Common myeloid progenitor, CD34-positive (primary cell): ENCODE data around the gene SLC25A1.

Experiments
- CTCF ChIA-PET: fragments of 350-600 bp; sonication (Branson Sonifier 250); formaldehyde crosslinking; loops from one replicate; lab custom pipeline; 2021; ENCODE audit warnings: antibody characterized with exemption; lab: Charles Lee
- POLR2A ChIA-PET: fragments of 350-600 bp; sonication (Branson Sonifier 250); formaldehyde crosslinking; loops from one replicate; lab custom pipeline; 2021; ENCODE audit warnings: antibody characterized with exemption; lab: Charles Lee
- DNase-seq, 3 donors: peaks; one replicate each; pipeline versions ENCODE4 v3.0.0 to v3.0.0-alpha.2; 2013
- H3K27ac ChIP-seq, 2 experiments: 1 replicate in 1 of 2; 2 replicates in 1 of 2; pipeline ENCODE4 v1.7.0; 2013; ENCODE audit warnings: inconsistent platforms in 2 of 2, low read length in 2 of 2, mild to moderate bottlenecking in 2 of 2, low read depth in 1 of 2, moderate library complexity in 1 of 2; ENCODE audit not compliant: severe bottlenecking in 2 of 2, insufficient read depth in 1 of 2, poor library complexity in 1 of 2
- H3K27me3 ChIP-seq, 5 experiments: replicated peaks in 2 of 5; 1 replicate in 3 of 5; 2 replicates in 2 of 5; pipeline versions ENCODE4 v1.6.1 to v1.7.0; 2013; ENCODE audit warnings: low read length in 4 of 5, mild to moderate bottlenecking in 2 of 5, moderate library complexity in 2 of 5, inconsistent platforms in 1 of 5; ENCODE audit not compliant: insufficient read depth in 5 of 5, control insufficient read depth in 4 of 5
- H3K36me3 ChIP-seq, 4 experiments: 1 replicate in 2 of 4; 2 replicates in 2 of 4; pipeline versions ENCODE4 v1.6.1 to v1.7.0; 2013; ENCODE audit warnings: low read length in 3 of 4, control low read depth in 1 of 4, mild to moderate bottlenecking in 1 of 4; ENCODE audit not compliant: control insufficient read depth in 4 of 4, insufficient read depth in 4 of 4
- H3K4me1 ChIP-seq, 4 experiments: 1 replicate in 3 of 4; 2 replicates in 1 of 4; pipeline versions ENCODE4 v1.6.1 to v1.7.1; 2013; ENCODE audit warnings: low read length in 3 of 4, mild to moderate bottlenecking in 3 of 4, control low read depth in 1 of 4, inconsistent platforms in 1 of 4, moderate library complexity in 1 of 4; ENCODE audit not compliant: control insufficient read depth in 4 of 4, insufficient read depth in 4 of 4; ENCODE audit errors: control extremely low read depth in 1 of 4
- H3K4me3 ChIP-seq, 7 experiments: 1 replicate in 4 of 7; 2 replicates in 3 of 7; pipeline versions ENCODE4 v1.5.1 to v1.7.0; 2013; ENCODE audit warnings: mild to moderate bottlenecking in 7 of 7, low read length in 6 of 7, moderate library complexity in 6 of 7, inconsistent platforms in 2 of 7, low read depth in 2 of 7, control low read depth in 1 of 7; ENCODE audit not compliant: insufficient read depth in 4 of 7, control insufficient read depth in 1 of 7; ENCODE audit errors: extremely low read depth in 1 of 7
- H3K9me3 ChIP-seq, 5 experiments: 1 replicate in 4 of 5; 2 replicates in 1 of 5; pipeline versions ENCODE4 v1.6.1 to v1.7.1; 2013; ENCODE audit warnings: low read length in 4 of 5, mild to moderate bottlenecking in 2 of 5, inconsistent platforms in 1 of 5, low read depth in 1 of 5, moderate library complexity in 1 of 5; ENCODE audit not compliant: control insufficient read depth in 4 of 5, insufficient read depth in 2 of 5; ENCODE audit errors: control extremely low read depth in 1 of 5
- WGBS: methylation state at CpG from one replicate; pipeline ENCODE4 v1.1.5; 2013; ENCODE audit not compliant: insufficient coverage; 5-methylcytosine and 5-hydroxymethylcytosine counted together

SLC25A1 gene

DNA sequence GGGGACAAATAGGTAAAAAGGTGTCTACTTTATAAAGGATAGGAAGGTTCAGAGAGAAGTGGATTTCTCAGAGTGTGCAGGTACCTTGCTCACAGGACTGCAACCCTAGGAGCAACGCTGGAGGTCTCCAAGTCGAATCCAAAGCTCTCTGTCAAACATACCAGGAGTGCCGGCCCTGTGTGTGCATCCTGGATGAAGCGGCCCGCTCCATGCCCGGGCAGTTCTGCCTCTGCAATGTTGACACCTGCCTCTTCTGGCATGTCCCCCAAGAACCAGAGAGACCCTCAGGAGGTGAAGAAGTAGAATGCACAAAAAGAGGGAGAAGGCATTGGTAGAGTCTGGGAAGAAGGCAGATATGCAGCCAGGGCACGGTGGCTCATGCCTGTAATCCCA, 50.5 kb downstream of the SLC25A1 start:
- no peak for DNase-seq
- Histone ChIP-seq H3K4me1 (peaks cover 0 to 2% (median 2%) of the 10 kb centered on the region in 4 experiments), H3K9me3 (no peaks in the 10 kb centered on the region), H3K27ac (no peak overlapping the region), H3K36me3 (peaks cover 4 to 13% (median 8%) of the 10 kb centered on the region in 4 experiments), H3K27me3 (peaks cover 0 to 2% (median 0%) of the 10 kb centered on the region in 5 experiments), H3K4me3 (no peak overlapping the region)
- ChIA-PET POLR2A (no interaction called here), CTCF (interaction anchor here (1.0 to 1.6 kb wide), 3 partner anchors 13 to 22 kb away, joined by 3 to 4 read pairs (median 3); no protein-coding TSS in a partner anchor)
- WGBS, result 100% methylated on average over 3 of the region's 7 CpGs

DNA sequence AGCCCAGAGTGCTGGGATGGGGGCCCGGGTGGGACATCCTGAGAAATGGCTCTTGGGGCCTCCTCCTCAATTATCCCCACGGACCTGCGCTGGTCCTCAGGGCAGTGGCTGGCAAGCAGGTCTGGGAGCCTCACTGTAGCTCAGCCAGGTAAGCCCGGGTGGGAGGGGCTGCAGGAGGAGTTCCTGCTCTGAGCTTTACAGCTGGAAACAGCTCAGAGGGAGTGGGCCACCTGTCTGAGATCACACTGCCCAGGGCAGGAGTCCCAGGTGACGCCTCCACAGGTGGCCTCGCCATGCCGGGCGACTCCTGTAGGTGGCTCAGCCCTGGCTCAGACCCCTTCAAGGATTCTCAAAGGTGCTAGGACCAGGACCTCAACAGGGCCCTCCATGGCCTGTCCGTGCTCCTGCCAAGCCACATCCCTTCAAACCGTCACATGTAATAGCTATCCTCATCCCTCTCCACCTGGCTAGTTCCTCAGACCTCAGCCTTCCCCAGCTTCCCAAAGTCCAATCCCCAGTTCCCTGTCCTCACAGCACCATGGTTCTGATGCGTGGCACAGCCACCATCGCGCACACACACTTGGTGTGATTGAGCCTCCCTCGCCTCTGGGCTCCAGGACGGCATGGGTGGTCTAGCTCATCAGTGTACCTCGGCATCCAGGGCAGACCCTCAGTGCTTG, 51.1 kb downstream of the SLC25A1 start:
- POLR2A ChIA-PET, result no interaction called here
- 96% methylated on average over 15 of the region's 16 CpGs for WGBS
- CTCF ChIA-PET, result interaction anchor here (1.0 to 1.6 kb wide), 3 partner anchors 12 to 22 kb away, joined by 3 to 4 read pairs (median 3); no protein-coding TSS in a partner anchor

DNA sequence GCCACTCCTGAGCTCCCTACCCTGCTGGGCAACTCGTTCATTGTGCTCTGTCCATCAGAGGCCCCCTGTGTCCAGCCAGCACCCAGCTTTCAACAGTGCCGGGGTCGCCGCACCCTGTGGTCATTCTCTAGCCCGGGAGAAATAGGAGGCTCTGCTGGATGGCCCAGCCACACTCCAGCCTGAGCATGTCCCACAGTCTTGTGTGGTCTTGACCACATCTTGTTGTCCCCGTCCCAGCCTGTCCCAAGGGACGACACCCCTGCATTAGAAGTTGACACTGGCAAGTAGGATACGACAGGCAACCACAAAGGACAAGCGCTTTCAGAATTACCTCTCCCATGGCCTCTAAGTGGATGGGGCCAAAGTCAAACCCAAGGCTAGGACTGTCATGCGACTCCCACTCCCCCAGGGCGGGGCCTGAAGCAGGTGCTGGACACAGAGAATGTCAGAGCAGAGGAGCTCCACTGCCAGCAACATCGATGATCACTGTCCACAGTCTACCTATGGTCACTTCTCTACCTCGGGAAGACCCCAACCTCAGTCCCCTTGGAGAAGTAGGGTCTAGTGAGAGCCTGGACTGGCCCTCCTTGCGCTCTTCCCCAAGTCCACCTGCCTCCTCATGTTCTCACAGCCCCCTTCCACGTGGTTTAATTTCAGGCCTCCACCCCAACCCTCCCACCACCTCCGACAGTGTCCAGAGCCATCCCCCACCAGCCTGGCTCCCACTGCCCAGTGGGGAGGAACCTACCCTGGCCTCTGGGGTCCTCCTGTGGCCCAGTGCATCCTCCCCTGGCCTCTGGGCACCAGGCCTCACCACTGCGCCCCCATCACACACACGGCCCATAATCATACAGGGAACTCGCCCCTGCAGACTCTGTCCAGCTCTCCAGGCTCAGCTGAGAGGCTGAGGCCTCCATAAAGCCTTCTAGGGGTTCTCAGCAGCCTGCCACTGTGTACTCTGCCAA, 51.9 kb downstream of the SLC25A1 start:
- H3K4me3 ChIP-seq, result no peak overlapping the region
- ChIA-PET POLR2A (no interaction called here), CTCF (interaction anchor here (1.0 to 1.6 kb wide), 3 partner anchors 11 to 21 kb away, joined by 3 to 4 read pairs (median 3); partner anchors contain the start of gene ESS2)
- peaks cover 0 to 8% (median 8%) of the 10 kb centered on the region in 4 experiments for H3K4me1 ChIP-seq
- DNase-seq, result no peak
- no peaks in the 10 kb centered on the region for H3K9me3 ChIP-seq
- H3K36me3 ChIP-seq, result peaks cover 0 to 5% (median 2%) of the 10 kb centered on the region in 4 experiments
- H3K27ac ChIP-seq, result no peak overlapping the region
- WGBS, result 95% methylated on average over 16 of the region's 19 CpGs
- peaks cover 0 to 2% (median 0%) of the 10 kb centered on the region in 5 experiments for H3K27me3 ChIP-seq

More for the DNA sequence above, 51.1 kb downstream of the SLC25A1 start:
- H3K36me3 ChIP-seq, result peaks cover 3 to 8% (median 6%) of the 10 kb centered on the region in 4 experiments
- H3K4me1 ChIP-seq, result peaks cover 0 to 7% (median 7%) of the 10 kb centered on the region in 4 experiments
- no peak for DNase-seq
- H3K27me3 ChIP-seq, result peaks cover 0 to 2% (median 0%) of the 10 kb centered on the region in 5 experiments
- H3K4me3 ChIP-seq, result no peak overlapping the region
- H3K27ac ChIP-seq, result no peak overlapping the region
- H3K9me3 ChIP-seq, result no peaks in the 10 kb centered on the region
